Neural cell (in vitro differentiated cells): ENCODE data around the gene PRDM15. TPM values are rescaled to one million over a fixed set of nuclear protein-coding genes. Genes with fewer than 3 reads are reported as not detected.
A peak's percentile ranks its signal among the peaks of the same experiment; 100 is the strongest.

Experiments used
- H2AFZ ChIP-seq: fragments of 200-600, 300-800 bp; sonication (generic), shearing (Covaris generic); 2 replicates; pipeline ENCODE4 v1.6.0; 2014; ENCODE audit warnings: low read depth, mild to moderate bottlenecking, antibody characterized with exemption, low read length, moderate library complexity
- H3F3A ChIP-seq: fragments of 200-600 bp; shearing (Covaris generic); 2 replicates; pipeline ENCODE4 v1.6.1; 2016; ENCODE audit warnings: mild to moderate bottlenecking, moderate library complexity, mixed read lengths, antibody characterized with exemption, low read length; ENCODE audit not compliant: insufficient read depth, poor library complexity, severe bottlenecking
- H3K27ac ChIP-seq: fragments of 200-600, 300-800 bp; sonication (generic), shearing (Covaris generic); 2 replicates; pipeline ENCODE4 v1.5.1; 2014; ENCODE audit warnings: mild to moderate bottlenecking, low read length, moderate library complexity
- H3K27me3 ChIP-seq: fragments of 300-800, 200-600 bp; sonication (generic), shearing (Covaris generic); 2 replicates; pipeline ENCODE4 v1.6.0; 2014; ENCODE audit warnings: mild to moderate bottlenecking, low read depth, low read length, moderate library complexity; ENCODE audit not compliant: insufficient read depth
- H3K36me3 ChIP-seq: fragments of 300-800, 200-600 bp; sonication (generic), shearing (Covaris generic); 2 replicates; pipeline ENCODE4 v1.5.1; 2014; ENCODE audit warnings: mild to moderate bottlenecking, antibody characterized with exemption, low read length, moderate library complexity; ENCODE audit not compliant: insufficient read depth
- H3K4me2 ChIP-seq: fragments of 300-800, 200-600 bp; sonication (generic), shearing (Covaris generic); 2 replicates; pipeline ENCODE4 v1.6.0; 2014; ENCODE audit warnings: mild to moderate bottlenecking, low read length
- H3K4me3 ChIP-seq: fragments of 300-800, 200-600 bp; sonication (generic), shearing (Covaris generic); 2 replicates; pipeline ENCODE4 v1.5.1; 2014; ENCODE audit warnings: mild to moderate bottlenecking, low read length, moderate library complexity
- H3K79me2 ChIP-seq: fragments of 200-600 bp; shearing (Covaris generic); replicated peaks from 2 replicates; pipeline ENCODE4 v1.6.0; 2014; ENCODE audit warnings: mild to moderate bottlenecking, low read length, moderate library complexity; ENCODE audit not compliant: insufficient read depth
- H3K9ac ChIP-seq: fragments of 300-800, 200-600 bp; sonication (generic), shearing (Covaris generic); 2 replicates; pipeline ENCODE4 v1.6.1; 2016; ENCODE audit warnings: mild to moderate bottlenecking, low read length, mixed read lengths
- H3K9me2 ChIP-seq: fragments of 200-600 bp; shearing (Covaris generic); 2 replicates; pipeline ENCODE4 v1.6.1; 2016; ENCODE audit warnings: mild to moderate bottlenecking, low read length, mixed read lengths; ENCODE audit not compliant: insufficient read depth
- H3K9me3 ChIP-seq: fragments of 200-600, 300-800 bp; sonication (generic), shearing (Covaris generic); 2 replicates; pipeline ENCODE4 v1.6.1; 2016; ENCODE audit warnings: mild to moderate bottlenecking, mixed run types, low read length, moderate library complexity, mixed read lengths
- H4K20me1 ChIP-seq: fragments of 200-600 bp; shearing (Covaris generic); 2 replicates; pipeline ENCODE4 v1.6.1; 2016; ENCODE audit warnings: mild to moderate bottlenecking, mixed run types; ENCODE audit not compliant: insufficient read depth
- EP300 ChIP-seq: fragments of 450-650 bp; conservative IDR thresholded peaks from 2 replicates; pipeline ENCODE4 v1.6.1; 2014; ENCODE audit warnings: antibody characterized with exemption, mild to moderate bottlenecking, moderate library complexity; ENCODE audit not compliant: poor library complexity, severe bottlenecking
- EZH2 ChIP-seq: fragments of 200-600, 300-800 bp; shearing (Covaris generic), sonication (generic); IDR thresholded peaks from 2 replicates; pipeline ENCODE4 v1.6.1; 2014; ENCODE audit warnings: antibody characterized with exemption, low read length, borderline replicate concordance, mild to moderate bottlenecking; ENCODE audit not compliant: insufficient read depth, poor library complexity, severe bottlenecking
- MXI1 ChIP-seq: fragments of 450-650 bp; conservative IDR thresholded peaks from 2 replicates; pipeline ENCODE4 v1.6.1; 2014; ENCODE audit warnings: antibody characterized with exemption, mild to moderate bottlenecking; ENCODE audit not compliant: poor library complexity, severe bottlenecking
- POLR2AphosphoS5 ChIP-seq: IDR thresholded peaks from 2 replicates; pipeline ENCODE4 v1.6.1; 2012
- RAD21 ChIP-seq: fragments of 450-650 bp; conservative IDR thresholded peaks from 2 replicates; pipeline ENCODE4 v1.6.1; 2014; ENCODE audit warnings: antibody characterized with exemption, mild to moderate bottlenecking, moderate library complexity
- SMC3 ChIP-seq: fragments of 450-650 bp; conservative IDR thresholded peaks from 2 replicates; pipeline ENCODE4 v1.6.1; 2014; ENCODE audit warnings: antibody characterized with exemption, mild to moderate bottlenecking, moderate library complexity; ENCODE audit not compliant: poor library complexity
- TAF1 ChIP-seq: IDR thresholded peaks from 2 replicates; pipeline ENCODE4 v1.6.1; 2012; ENCODE audit warnings: low read depth
- polyA plus RNA-seq: library from polyadenylated mRNA; depleted of rRNA; stranded (reverse); fragments of >200 nt; gene quantifications from 2 replicates; pipeline ENCODE4 v1.2.3, GENCODE V29; 2014
- TF ChIP-seq, protein P1 (sequence below): fragments of 450-650 bp; IDR thresholded peaks from 2 replicates; pipeline ENCODE4 v1.5.1; 2014; ENCODE audit warnings: antibody characterized with exemption, mild to moderate bottlenecking, moderate library complexity; ENCODE audit not compliant: poor library complexity, severe bottlenecking
- TF ChIP-seq, protein P2 (sequence below): IDR thresholded peaks from 2 replicates; pipeline ENCODE4 v1.6.1; 2012; ENCODE audit warnings: borderline replicate concordance

Gene PRDM15
- polyA plus RNA-seq, 1 donor from 2014 or later = 4.1 TPM

DNA sequence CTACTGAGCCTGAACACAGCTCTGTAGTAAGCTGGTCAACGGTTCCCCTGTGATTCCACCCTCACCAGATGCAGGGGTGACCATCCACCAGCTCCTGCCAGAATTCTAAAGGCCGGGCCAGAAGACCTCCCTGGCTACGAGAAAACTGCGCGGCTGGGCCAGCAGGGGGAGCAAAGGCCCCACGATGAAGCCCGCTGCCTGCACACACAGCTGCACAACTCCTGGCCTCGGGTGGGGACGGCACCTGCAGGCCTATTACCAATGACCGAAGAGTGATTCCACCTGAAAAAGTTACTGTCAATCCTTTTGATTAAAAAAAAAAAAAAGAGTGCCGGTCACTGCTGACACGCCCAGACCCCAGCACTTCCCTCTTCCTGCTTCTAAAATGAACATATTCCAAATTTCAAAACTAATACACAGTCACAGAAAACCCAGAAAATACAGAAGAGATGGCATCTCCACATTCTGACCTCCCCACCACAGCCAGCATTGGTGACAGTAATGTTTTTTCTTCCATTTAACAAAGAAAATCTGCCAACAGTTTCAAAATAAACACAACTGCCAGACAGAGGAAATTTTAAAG, 62.5 kb downstream of the PRDM15 start:
- Histone ChIP-seq H3K27ac (no peak overlapping the region), H4K20me1 (no peaks in the 10 kb centered on the region), H3K4me2 (no peak overlapping the region), H3F3A (no peaks in the 10 kb centered on the region), H3K9ac (no peak overlapping the region), H3K9me2 (no peaks in the 10 kb centered on the region), H3K4me3 (no peak overlapping the region), H3K9me3 (no peaks in the 10 kb centered on the region), H3K79me2 (no peaks in the 10 kb centered on the region), H3K27me3 (no peaks in the 10 kb centered on the region), H2AFZ (no peak overlapping the region), H3K36me3 (no peaks in the 10 kb centered on the region)
- no peak for TF ChIP-seq POLR2AphosphoS5
- TF ChIP-seq EZH2 = no peak
- TF ChIP-seq, protein P1, sequence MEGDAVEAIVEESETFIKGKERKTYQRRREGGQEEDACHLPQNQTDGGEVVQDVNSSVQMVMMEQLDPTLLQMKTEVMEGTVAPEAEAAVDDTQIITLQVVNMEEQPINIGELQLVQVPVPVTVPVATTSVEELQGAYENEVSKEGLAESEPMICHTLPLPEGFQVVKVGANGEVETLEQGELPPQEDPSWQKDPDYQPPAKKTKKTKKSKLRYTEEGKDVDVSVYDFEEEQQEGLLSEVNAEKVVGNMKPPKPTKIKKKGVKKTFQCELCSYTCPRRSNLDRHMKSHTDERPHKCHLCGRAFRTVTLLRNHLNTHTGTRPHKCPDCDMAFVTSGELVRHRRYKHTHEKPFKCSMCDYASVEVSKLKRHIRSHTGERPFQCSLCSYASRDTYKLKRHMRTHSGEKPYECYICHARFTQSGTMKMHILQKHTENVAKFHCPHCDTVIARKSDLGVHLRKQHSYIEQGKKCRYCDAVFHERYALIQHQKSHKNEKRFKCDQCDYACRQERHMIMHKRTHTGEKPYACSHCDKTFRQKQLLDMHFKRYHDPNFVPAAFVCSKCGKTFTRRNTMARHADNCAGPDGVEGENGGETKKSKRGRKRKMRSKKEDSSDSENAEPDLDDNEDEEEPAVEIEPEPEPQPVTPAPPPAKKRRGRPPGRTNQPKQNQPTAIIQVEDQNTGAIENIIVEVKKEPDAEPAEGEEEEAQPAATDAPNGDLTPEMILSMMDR = peak; percentile 56
- TF ChIP-seq MXI1 = no peak
- TF ChIP-seq TAF1 = no peak
- no peak for TF ChIP-seq EP300
- TF ChIP-seq, protein P2, sequence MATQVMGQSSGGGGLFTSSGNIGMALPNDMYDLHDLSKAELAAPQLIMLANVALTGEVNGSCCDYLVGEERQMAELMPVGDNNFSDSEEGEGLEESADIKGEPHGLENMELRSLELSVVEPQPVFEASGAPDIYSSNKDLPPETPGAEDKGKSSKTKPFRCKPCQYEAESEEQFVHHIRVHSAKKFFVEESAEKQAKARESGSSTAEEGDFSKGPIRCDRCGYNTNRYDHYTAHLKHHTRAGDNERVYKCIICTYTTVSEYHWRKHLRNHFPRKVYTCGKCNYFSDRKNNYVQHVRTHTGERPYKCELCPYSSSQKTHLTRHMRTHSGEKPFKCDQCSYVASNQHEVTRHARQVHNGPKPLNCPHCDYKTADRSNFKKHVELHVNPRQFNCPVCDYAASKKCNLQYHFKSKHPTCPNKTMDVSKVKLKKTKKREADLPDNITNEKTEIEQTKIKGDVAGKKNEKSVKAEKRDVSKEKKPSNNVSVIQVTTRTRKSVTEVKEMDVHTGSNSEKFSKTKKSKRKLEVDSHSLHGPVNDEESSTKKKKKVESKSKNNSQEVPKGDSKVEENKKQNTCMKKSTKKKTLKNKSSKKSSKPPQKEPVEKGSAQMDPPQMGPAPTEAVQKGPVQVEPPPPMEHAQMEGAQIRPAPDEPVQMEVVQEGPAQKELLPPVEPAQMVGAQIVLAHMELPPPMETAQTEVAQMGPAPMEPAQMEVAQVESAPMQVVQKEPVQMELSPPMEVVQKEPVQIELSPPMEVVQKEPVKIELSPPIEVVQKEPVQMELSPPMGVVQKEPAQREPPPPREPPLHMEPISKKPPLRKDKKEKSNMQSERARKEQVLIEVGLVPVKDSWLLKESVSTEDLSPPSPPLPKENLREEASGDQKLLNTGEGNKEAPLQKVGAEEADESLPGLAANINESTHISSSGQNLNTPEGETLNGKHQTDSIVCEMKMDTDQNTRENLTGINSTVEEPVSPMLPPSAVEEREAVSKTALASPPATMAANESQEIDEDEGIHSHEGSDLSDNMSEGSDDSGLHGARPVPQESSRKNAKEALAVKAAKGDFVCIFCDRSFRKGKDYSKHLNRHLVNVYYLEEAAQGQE = no peak
- TF ChIP-seq RAD21 = peak; percentile 56
- TF ChIP-seq SMC3 = peak; percentile 40

GRCh38 chr21:41815652-41816582, 63.2 kb downstream of the PRDM15 start:
- H3K36me3 ChIP-seq = no peaks in the 10 kb centered on the region
- no peak overlapping the region for H3K4me3 ChIP-seq
- no peak overlapping the region for H3K27ac ChIP-seq
- no peaks in the 10 kb centered on the region for H3K79me2 ChIP-seq
- no peaks in the 10 kb centered on the region for H3F3A ChIP-seq
- H3K4me2 ChIP-seq = no peak overlapping the region
- TF ChIP-seq EZH2 (no peak), POLR2AphosphoS5 (no peak), EP300 (no peak), RAD21 (no peak), TAF1 (no peak), MXI1 (no peak), SMC3 (no peak)
- TF ChIP-seq, protein P1 = no peak
- TF ChIP-seq, protein P2 = no peak
- H2AFZ ChIP-seq = no peak overlapping the region
- H3K9ac ChIP-seq = no peak overlapping the region
- no peaks in the 10 kb centered on the region for H3K9me2 ChIP-seq
- H4K20me1 ChIP-seq = no peaks in the 10 kb centered on the region
- H3K27me3 ChIP-seq = no peaks in the 10 kb centered on the region
- H3K9me3 ChIP-seq = no peaks in the 10 kb centered on the region
